CD8-positive, alpha-beta memory T cell (primary cell): ENCODE data around the gene DRGX. TPM values are rescaled to one million over a fixed set of nuclear protein-coding genes. Genes with fewer than 3 reads are reported as not detected.
A peak's percentile ranks its signal among the peaks of the same experiment; 100 is the strongest.

Experiments
- CTCF ChIA-PET: fragments of 350-600 bp; sonication (Branson Sonifier 250); formaldehyde crosslinking; loops from one replicate; lab custom pipeline; 2021; ENCODE audit warnings: antibody characterized with exemption; lab: Charles Lee
- POLR2A ChIA-PET: fragments of 350-600 bp; sonication (Branson Sonifier 250); formaldehyde crosslinking; loops from one replicate; lab custom pipeline; 2021; ENCODE audit warnings: antibody characterized with exemption; lab: Charles Lee
- DNase-seq, 5 donors: peaks; one replicate each; pipeline versions ENCODE4 v3.0.0 to v3.0.0-alpha.2; 2020 to 2022; ENCODE audit warnings: mixed read lengths in 1 of 5
- H3K27ac ChIP-seq: one replicate; pipeline ENCODE4 v1.7.0; 2013; ENCODE audit warnings: low read depth, mild to moderate bottlenecking, low read length, moderate library complexity
- H3K27me3 ChIP-seq: 2 replicates; pipeline ENCODE4 v1.7.0; 2013; ENCODE audit warnings: low read length, mild to moderate bottlenecking; ENCODE audit not compliant: insufficient read depth, poor library complexity, severe bottlenecking
- H3K36me3 ChIP-seq: 2 replicates; pipeline ENCODE4 v1.7.0; 2013; ENCODE audit warnings: mild to moderate bottlenecking, low read length, moderate library complexity; ENCODE audit not compliant: insufficient read depth
- H3K4me1 ChIP-seq: 2 replicates; pipeline ENCODE4 v1.7.0; 2013; ENCODE audit warnings: mild to moderate bottlenecking, low read length, moderate library complexity; ENCODE audit not compliant: insufficient read depth
- H3K4me3 ChIP-seq: 2 replicates; pipeline ENCODE4 v1.7.0; 2013; ENCODE audit warnings: mild to moderate bottlenecking, low read length
- H3K9me3 ChIP-seq: 2 replicates; pipeline ENCODE4 v1.7.0; 2013; ENCODE audit warnings: mild to moderate bottlenecking, low read length
- H3K27ac Mint-ChIP-seq, 8 donors: one replicate each; pipeline ENCODE4 v1.8.0; 2020 to 2021; ENCODE audit warnings: mixed read lengths in 8 of 8, mild to moderate bottlenecking in 6 of 8, inconsistent platforms in 3 of 8, moderate library complexity in 3 of 8
- H3K27me3 Mint-ChIP-seq, 2 donors: one replicate each; pipeline ENCODE4 v1.8.0; 2020 to 2021; ENCODE audit warnings: mixed read lengths in 2 of 2, mild to moderate bottlenecking in 1 of 2, moderate library complexity in 1 of 2
- H3K36me3 Mint-ChIP-seq, 3 donors: one replicate each; pipeline ENCODE4 v1.8.0; 2020 to 2021; ENCODE audit warnings: mixed read lengths in 3 of 3, inconsistent platforms in 1 of 3, mild to moderate bottlenecking in 1 of 3
- H3K4me1 Mint-ChIP-seq, 3 donors: one replicate each; pipeline ENCODE4 v1.8.0; 2020 to 2021; ENCODE audit warnings: mixed read lengths in 3 of 3, inconsistent platforms in 1 of 3, mild to moderate bottlenecking in 1 of 3
- H3K4me3 Mint-ChIP-seq, 7 donors: one replicate each; pipeline ENCODE4 v1.8.0; 2020 to 2021; ENCODE audit warnings: mixed read lengths in 7 of 7, mild to moderate bottlenecking in 6 of 7, moderate library complexity in 4 of 7, inconsistent platforms in 2 of 7
- H3K9me3 Mint-ChIP-seq, 5 donors: one replicate each; pipeline ENCODE4 v1.8.0; 2020 to 2022; ENCODE audit warnings: mixed read lengths in 5 of 5, mild to moderate bottlenecking in 3 of 5, moderate library complexity in 2 of 5, inconsistent platforms in 1 of 5
- polyA plus RNA-seq: library from polyadenylated mRNA; unstranded; fragments of 300-500 nt; fragmentation: Illumina TruSeq; gene quantifications from one replicate; pipeline ENCODE4 v1.2.3, GENCODE V29; 2021
- total RNA-seq, 2 experiments: library from RNA; stranded (reverse); gene quantifications; one replicate each; pipeline ENCODE4 v1.2.3, GENCODE V29; 2021

Gene DRGX
- total and polyA plus RNA-seq, 3 experiments from 2014 or later, result not detected

DNA sequence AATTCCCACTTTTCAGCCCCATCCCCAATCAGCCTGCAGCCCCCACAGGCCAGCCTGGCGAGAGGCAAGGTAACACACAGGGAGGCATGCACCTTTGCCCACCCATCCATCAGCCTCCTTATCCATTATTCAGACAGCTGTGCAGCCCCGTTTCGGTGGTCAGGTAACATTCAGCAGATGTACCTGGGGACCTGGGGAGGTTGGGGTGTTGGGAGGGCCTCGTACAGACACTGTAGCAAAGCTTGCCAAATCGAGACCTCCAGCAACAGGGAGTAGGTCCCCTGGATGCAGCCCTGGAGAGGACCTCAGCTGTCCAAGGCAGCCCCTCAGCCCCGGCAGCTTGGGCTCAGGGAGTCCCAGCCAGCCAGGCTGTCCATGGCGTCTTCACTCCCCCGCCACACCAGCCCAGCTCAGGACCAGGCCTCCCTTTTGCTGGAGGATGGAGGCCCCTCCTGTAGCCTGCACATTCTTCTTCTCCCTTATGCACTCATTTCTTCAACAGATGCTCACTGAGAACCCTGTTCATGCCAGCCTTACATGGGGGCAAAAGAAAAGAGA, 8.5 kb upstream of the DRGX start:
- H3K27me3 Mint-ChIP-seq, result peaks cover 42 to 69% of the 10 kb centered on the region in 2 donors
- H3K27me3 ChIP-seq, result peaks cover 20% of the 10 kb centered on the region
- ChIA-PET POLR2A (no interaction called here), CTCF (no interaction called here)
- no peak for DNase-seq
- no peaks in the 10 kb centered on the region for H3K36me3 ChIP-seq
- no peak overlapping the region for H3K27ac ChIP-seq
- no peaks in the 10 kb centered on the region for H3K36me3 Mint-ChIP-seq
- H3K4me1 ChIP-seq, result no peaks in the 10 kb centered on the region
- no peaks in the 10 kb centered on the region for H3K9me3 ChIP-seq
- H3K4me3 ChIP-seq, result no peak overlapping the region
- H3K4me3 Mint-ChIP-seq, result no peak overlapping the region
- no peaks in the 10 kb centered on the region for H3K4me1 Mint-ChIP-seq
- no peak overlapping the region for H3K27ac Mint-ChIP-seq
- H3K9me3 Mint-ChIP-seq, result no peaks in the 10 kb centered on the region

DNA sequence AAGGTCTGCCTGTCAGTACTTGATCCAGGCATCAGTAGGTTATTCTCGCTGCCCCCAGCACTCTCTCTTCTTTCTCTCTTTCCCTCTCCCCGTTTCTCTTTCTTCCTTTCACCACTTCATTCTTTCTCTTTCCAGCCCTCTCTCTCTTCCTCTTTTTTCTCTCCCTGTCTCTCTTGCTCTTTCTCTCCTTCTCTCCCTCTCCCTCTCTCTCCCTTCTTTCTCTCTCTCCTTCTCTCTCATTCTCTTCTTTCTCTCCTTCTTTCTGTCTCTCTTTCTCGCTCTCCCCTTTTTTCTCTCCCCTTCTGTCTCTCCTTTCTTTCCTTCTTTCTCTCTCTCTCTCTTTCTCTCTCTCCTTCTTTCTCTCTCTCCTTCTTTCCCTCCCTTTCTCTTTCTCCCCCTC, 7.5 kb upstream of the DRGX start:
- no peak for DNase-seq
- H3K4me1 ChIP-seq, result no peaks in the 10 kb centered on the region
- peaks cover 46 to 71% of the 10 kb centered on the region in 2 donors for H3K27me3 Mint-ChIP-seq
- H3K36me3 ChIP-seq, result no peaks in the 10 kb centered on the region
- H3K4me1 Mint-ChIP-seq, result peaks cover 2 to 5% (median 5%) of the 10 kb centered on the region in 3 donors
- ChIA-PET POLR2A (no interaction called here), CTCF (no interaction called here)
- no peak overlapping the region for H3K27ac ChIP-seq
- no peak overlapping the region for H3K4me3 ChIP-seq
- no peaks in the 10 kb centered on the region for H3K36me3 Mint-ChIP-seq
- no peak overlapping the region for H3K4me3 Mint-ChIP-seq
- H3K9me3 Mint-ChIP-seq, result peaks cover 0 to under 1% (median 0%) of the 10 kb centered on the region in 5 donors
- H3K27me3 ChIP-seq, result peaks cover 25% of the 10 kb centered on the region
- H3K27ac Mint-ChIP-seq, result no peak overlapping the region
- no peaks in the 10 kb centered on the region for H3K9me3 ChIP-seq

DNA sequence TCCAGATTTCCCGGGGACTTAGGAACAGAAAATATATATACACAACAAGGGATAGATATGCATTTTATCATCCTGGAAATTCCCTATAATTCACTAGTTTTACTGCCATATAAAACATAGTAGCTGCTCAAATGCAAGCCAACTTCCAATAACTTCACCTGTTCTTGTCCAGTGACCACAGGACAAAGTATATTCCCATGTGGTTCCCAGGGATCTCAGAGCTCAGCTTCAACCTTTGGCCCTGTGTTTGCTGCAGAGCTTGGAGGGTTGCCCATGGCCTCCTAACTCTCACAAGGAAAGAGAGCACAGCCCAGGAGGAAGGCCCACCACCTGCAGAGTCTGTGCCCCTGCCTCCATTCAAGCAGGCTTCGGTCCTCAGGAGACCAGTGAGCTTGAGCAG, 4.5 kb upstream of the DRGX start:
- Histone ChIP-seq H3K27ac (no peak overlapping the region), H3K9me3 (no peaks in the 10 kb centered on the region), H3K4me3 (no peak overlapping the region), H3K36me3 (no peaks in the 10 kb centered on the region), H3K4me1 (no peaks in the 10 kb centered on the region), H3K27me3 (peaks cover 42% of the 10 kb centered on the region)
- peaks cover 2 to 24% (median 13%) of the 10 kb centered on the region in 3 donors for H3K4me1 Mint-ChIP-seq
- H3K9me3 Mint-ChIP-seq, result peaks cover 0 to 2% (median 0%) of the 10 kb centered on the region in 5 donors
- H3K36me3 Mint-ChIP-seq, result no peaks in the 10 kb centered on the region
- peaks cover 62 to 75% of the 10 kb centered on the region in 2 donors for H3K27me3 Mint-ChIP-seq
- no peak for DNase-seq
- no peak overlapping the region for H3K4me3 Mint-ChIP-seq
- no peak overlapping the region for H3K27ac Mint-ChIP-seq
- CTCF ChIA-PET, result no interaction called here
- POLR2A ChIA-PET, result no interaction called here

DNA sequence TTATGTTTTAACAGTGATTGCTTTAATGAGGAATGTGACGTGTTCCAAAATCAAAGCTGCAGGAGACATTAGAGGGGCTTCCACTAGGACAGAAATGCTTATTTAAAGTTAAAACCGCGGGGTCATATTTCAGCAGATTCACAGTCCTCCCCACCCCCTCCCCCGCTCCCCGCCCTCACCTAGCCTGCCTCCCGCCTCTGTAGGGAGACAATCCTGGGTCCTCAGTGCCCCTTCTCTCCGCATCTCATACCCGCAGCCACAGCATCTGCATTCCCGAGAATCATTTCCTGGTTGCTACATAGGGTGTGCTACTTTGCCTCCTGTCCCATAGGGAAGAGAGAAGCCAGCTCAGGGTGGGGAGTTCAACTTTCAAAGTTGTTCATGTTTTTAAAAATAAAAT, 3.1 kb upstream of the DRGX start:
- POLR2A ChIA-PET, result no interaction called here
- H3K4me1 Mint-ChIP-seq, result peaks cover 2 to 30% (median 13%) of the 10 kb centered on the region in 3 donors
- no peak overlapping the region for H3K27ac ChIP-seq
- DNase-seq, result no peak
- H3K27me3 ChIP-seq, result peaks cover 50% of the 10 kb centered on the region
- H3K36me3 ChIP-seq, result no peaks in the 10 kb centered on the region
- H3K4me3 Mint-ChIP-seq, result peak overlapping the region in 5 of 7 donors; percentile 1 to 72 (median 46)
- no peaks in the 10 kb centered on the region for H3K9me3 ChIP-seq
- CTCF ChIA-PET, result no interaction called here
- H3K9me3 Mint-ChIP-seq, result peaks cover 0 to 4% (median 0%) of the 10 kb centered on the region in 5 donors
- peaks cover 64 to 72% of the 10 kb centered on the region in 2 donors for H3K27me3 Mint-ChIP-seq
- no peak overlapping the region for H3K27ac Mint-ChIP-seq
- no peaks in the 10 kb centered on the region for H3K4me1 ChIP-seq
- no peak overlapping the region for H3K4me3 ChIP-seq
- no peaks in the 10 kb centered on the region for H3K36me3 Mint-ChIP-seq

DNA sequence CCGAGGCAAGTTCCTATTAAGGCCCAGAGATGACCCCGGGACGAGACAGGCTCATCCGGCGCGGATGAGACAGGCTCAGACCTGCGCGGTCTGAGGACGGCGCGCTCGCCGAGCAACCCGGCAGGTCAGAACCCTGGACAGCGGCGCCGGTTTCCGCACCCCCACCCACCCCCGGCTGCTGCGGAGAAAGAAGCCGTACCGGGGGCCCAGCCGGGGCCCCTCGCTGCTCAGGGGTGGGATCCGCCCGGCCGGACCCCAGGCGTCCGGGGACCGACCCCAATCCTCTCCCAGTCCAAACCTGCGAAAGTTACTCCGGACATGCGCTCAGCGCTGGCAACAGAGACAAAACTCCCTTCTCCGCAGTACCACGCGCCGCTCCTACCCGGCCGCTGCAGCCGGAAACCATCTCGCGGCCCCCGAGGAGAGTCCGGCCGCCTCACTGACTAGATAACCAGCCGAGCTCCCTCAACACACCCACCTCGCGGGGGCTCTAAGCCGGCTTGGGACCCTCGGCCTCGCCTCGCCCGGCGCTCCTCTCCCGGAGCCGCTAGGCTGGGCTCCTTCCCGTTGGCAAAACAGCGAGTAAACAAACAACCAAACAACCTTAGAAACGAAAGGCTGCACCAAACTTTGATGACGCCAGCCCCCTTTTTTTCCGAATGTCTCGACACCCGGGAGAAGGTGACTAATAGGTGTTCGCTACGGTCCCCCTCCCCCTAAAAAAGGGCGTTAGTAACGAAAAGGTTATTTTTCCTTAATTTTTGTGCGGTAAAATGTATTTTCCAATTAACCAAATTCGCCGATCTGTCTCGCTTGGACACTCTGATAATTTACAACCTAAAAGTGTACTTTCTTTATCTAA, 2.3 kb upstream of the DRGX start:
- H3K27me3 ChIP-seq, result peaks cover 51% of the 10 kb centered on the region
- H3K4me3 Mint-ChIP-seq, result peak overlapping the region; percentile 1 to 63 (median 41)
- no peaks in the 10 kb centered on the region for H3K9me3 ChIP-seq
- no peaks in the 10 kb centered on the region for H3K36me3 ChIP-seq
- peak in 4 of 5 donors; percentile 19 to 65 (median 36) for DNase-seq
- POLR2A ChIA-PET, result no interaction called here
- no peaks in the 10 kb centered on the region for H3K36me3 Mint-ChIP-seq
- no peak overlapping the region for H3K27ac Mint-ChIP-seq
- peaks cover 67 to 77% of the 10 kb centered on the region in 2 donors for H3K27me3 Mint-ChIP-seq
- H3K27ac ChIP-seq, result no peak overlapping the region
- H3K4me1 ChIP-seq, result no peaks in the 10 kb centered on the region
- H3K9me3 Mint-ChIP-seq, result peaks cover 0 to 4% (median 0%) of the 10 kb centered on the region in 5 donors
- H3K4me1 Mint-ChIP-seq, result peaks cover 2 to 30% (median 13%) of the 10 kb centered on the region in 3 donors
- no peak overlapping the region for H3K4me3 ChIP-seq
- CTCF ChIA-PET, result no interaction called here

DNA sequence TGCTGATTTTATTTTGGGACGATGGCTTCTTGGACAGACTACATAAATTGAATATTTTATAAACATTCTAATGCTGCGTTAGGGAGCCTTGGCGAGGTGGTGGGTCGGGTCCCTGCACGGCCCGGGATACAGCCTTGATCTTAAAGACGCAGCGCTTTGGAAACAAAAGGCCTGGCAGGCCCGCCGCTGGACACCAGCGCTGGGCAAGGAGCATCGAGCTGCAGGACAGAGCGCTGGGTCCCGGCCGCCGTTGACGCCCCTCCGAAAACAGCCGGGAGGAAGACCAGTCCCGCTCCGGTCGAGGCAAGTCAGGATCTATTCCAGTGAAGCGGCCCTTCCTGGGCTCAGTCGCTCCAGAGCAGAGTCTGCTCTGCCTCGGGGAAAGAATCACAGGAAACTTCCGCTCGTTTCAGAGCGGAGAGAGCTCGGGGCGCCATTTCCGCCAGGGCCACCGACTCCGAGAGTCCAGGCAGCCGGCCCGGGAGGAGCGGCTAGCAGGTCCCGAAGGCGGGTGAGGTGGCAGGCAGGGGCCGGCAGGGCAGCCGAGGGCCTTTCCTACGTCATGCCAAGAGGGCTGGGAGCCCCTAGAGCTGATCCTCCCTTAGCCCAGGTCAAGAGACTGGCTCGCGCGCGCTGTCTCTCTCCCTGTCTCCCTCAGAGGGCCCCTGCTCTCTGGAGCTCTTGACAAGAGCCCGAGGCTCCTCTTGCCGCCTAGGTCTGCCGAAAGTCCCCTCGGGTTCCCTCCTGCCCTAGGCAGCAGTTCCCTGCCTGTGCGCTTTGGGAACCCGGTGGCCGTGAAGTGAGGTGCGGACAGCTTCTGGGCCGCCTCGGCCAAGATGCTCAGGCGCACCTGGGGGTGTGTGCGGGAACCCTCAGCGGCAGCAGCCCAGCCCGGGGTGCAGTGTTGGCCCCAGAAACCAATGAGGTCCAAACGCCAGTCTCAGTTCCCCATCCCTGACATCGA, 1.4 kb upstream of the DRGX start:
- Histone ChIP-seq H3K4me1 (no peaks in the 10 kb centered on the region), H3K27ac (no peak overlapping the region), H3K4me3 (no peak overlapping the region), H3K27me3 (peaks cover 51% of the 10 kb centered on the region), H3K9me3 (no peaks in the 10 kb centered on the region), H3K36me3 (no peaks in the 10 kb centered on the region)
- Mint-ChIP-seq H3K4me3 (peak overlapping the region in 2 of 7 donors; percentile 13 to 77), H3K9me3 (peaks cover 0 to 4% (median 0%) of the 10 kb centered on the region in 5 donors), H3K36me3 (no peaks in the 10 kb centered on the region), H3K4me1 (peaks cover 2 to 30% (median 13%) of the 10 kb centered on the region in 3 donors), H3K27ac (peak overlapping the region in 1 of 8 donors; percentile 10), H3K27me3 (peaks cover 63 to 81% of the 10 kb centered on the region in 2 donors)
- ChIA-PET POLR2A (no interaction called here), CTCF (no interaction called here)
- DNase-seq, result no peak

DNA sequence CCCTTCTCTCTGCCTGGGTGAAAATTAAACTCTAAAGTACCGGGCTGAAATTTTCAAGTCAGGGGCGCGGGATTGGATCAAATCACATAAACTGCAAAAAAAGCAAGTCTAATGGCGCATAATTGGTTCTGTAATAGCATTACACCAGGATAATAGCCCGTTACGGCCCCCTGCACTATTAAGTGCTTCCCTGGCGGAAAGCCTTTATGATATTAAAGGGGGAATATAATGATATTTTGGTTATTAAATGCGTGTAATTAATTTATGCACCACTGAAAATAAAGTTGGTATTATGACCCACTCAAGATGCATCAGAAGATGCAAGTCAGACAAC, 744 bp upstream of the DRGX start:
- Histone ChIP-seq H3K4me3 (no peak overlapping the region), H3K9me3 (no peaks in the 10 kb centered on the region), H3K27ac (no peak overlapping the region), H3K4me1 (no peaks in the 10 kb centered on the region), H3K27me3 (peaks cover 51% of the 10 kb centered on the region), H3K36me3 (no peaks in the 10 kb centered on the region)
- Mint-ChIP-seq H3K27me3 (peaks cover 64 to 81% of the 10 kb centered on the region in 2 donors), H3K9me3 (peaks cover 0 to 4% (median 0%) of the 10 kb centered on the region in 5 donors), H3K36me3 (no peaks in the 10 kb centered on the region), H3K27ac (no peak overlapping the region), H3K4me3 (peak overlapping the region in 1 of 7 donors; percentile 77), H3K4me1 (peaks cover 2 to 30% (median 13%) of the 10 kb centered on the region in 3 donors)
- ChIA-PET POLR2A (no interaction called here), CTCF (no interaction called here)
- DNase-seq, result no peak
